Upper lobe of right lung (tissue), 1 donor: ENCODE results near the gene CORO1C. TPM values are rescaled to one million over a fixed set of nuclear protein-coding genes. Genes with fewer than 3 reads are reported as not detected.
"Not testable (repeated sequence)": the region's sequence is repeated elsewhere in the genome, so short reads cannot be mapped to it uniquely, and the experiment has no call there.

Experiments used
- ATAC-seq: fragments of 200-7000 bp; cut with Tn5 transposase; one replicate; pipeline ENCODE4 v1.9.1; 2020; ENCODE audit warnings: mild to moderate bottlenecking, moderate library complexity
- DNase-seq: peaks from one replicate; pipeline ENCODE4 v3.0.0-alpha.2; 2020
- H3K27ac ChIP-seq: fragments of 200-600 bp; one replicate; pipeline ENCODE4 v1.8.0; 2022
- H3K27me3 ChIP-seq: fragments of 200-600 bp; one replicate; pipeline ENCODE4 v1.8.0; 2022; ENCODE audit warnings: mild to moderate bottlenecking
- H3K36me3 ChIP-seq: fragments of 200-600 bp; one replicate; pipeline ENCODE4 v1.8.0; 2022
- H3K4me1 ChIP-seq: fragments of 200-600 bp; one replicate; pipeline ENCODE4 v1.8.0; 2022
- H3K4me3 ChIP-seq: fragments of 200-600 bp; one replicate; pipeline ENCODE4 v1.8.0; 2022; ENCODE audit warnings: mild to moderate bottlenecking
- H3K9me3 ChIP-seq: fragments of 200-600 bp; one replicate; pipeline ENCODE4 v1.8.0; 2022
- intact Hi-C: fragments of 100-400 bp; cut with DNase I; formaldehyde crosslinking; loops from one replicate; pipeline ENCODE4 v1.11.0; 2022
- total RNA-seq: library from RNA; stranded (reverse); fragmentation: NEBNext Ultra II Directional; extraction: Animal tissue kit (Norgen Biotek cat#: 25700); gene quantifications from one replicate; pipeline ENCODE4 v1.2.1, GENCODE V29; 2021
- TF ChIP-seq, protein P1 (sequence below): fragments of 200-600 bp; IDR thresholded peaks from one replicate; pipeline ENCODE4 v1.8.0; 2022; ENCODE audit warnings: antibody characterized with exemption
- donor health status: DM: no; HTN: yes; CAD: no; lungs with severe emphysema.

The CORO1C gene
- total RNA-seq, 1 donor from 2014 or later: 257 TPM

DNA sequence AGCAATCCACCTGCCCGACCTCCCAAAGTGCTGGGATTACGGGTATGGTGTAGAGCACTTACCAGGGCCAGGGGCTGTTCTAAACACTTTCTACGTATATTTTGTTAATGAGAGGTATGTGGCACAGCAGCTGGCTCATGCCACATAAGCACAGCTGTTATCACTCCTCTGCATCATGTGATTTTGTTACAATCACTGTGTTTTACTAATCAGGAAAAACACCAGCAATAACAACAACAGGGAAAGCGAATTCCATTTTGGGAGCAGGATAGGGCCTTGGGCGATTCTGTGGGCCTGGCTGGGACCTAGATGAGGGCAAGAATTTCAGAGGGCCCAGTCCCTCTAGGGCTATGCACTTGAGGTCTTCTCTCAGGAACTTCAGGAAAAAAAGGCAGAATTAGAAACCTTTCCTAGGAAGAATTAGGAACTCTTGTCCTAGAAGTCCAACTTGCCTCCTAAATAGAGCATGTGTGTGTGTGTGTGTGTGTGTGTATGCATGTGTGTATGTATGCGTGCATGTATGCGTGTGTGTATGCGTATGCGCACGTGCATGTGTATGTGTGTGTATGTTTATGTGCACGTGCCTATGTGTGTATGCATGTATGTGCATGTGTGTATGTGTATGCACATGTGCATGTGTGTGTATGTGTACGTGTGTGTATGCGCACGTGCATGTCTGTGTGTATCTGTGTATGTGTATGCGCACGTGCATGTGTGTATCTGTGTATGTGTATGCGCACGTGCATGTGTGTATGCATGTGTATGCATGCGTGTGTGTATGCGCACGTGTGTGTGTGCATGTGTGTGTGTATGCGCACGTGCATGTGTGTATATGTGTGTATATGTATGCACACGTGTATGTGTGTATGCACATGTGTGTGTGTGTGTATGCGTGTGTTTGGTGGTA lies 41.8 kb upstream of the CORO1C start:
- intact Hi-C loops: no loop called here
- ATAC-seq (no peak), DNase-seq (no peak)
- TF ChIP-seq, protein P1, sequence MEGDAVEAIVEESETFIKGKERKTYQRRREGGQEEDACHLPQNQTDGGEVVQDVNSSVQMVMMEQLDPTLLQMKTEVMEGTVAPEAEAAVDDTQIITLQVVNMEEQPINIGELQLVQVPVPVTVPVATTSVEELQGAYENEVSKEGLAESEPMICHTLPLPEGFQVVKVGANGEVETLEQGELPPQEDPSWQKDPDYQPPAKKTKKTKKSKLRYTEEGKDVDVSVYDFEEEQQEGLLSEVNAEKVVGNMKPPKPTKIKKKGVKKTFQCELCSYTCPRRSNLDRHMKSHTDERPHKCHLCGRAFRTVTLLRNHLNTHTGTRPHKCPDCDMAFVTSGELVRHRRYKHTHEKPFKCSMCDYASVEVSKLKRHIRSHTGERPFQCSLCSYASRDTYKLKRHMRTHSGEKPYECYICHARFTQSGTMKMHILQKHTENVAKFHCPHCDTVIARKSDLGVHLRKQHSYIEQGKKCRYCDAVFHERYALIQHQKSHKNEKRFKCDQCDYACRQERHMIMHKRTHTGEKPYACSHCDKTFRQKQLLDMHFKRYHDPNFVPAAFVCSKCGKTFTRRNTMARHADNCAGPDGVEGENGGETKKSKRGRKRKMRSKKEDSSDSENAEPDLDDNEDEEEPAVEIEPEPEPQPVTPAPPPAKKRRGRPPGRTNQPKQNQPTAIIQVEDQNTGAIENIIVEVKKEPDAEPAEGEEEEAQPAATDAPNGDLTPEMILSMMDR: no peak
- H3K4me3 ChIP-seq: no peak overlapping the region
- H3K27me3 ChIP-seq: no peaks in the 10 kb centered on the region
- H3K4me1 ChIP-seq: peaks cover 25% of the 10 kb centered on the region
- H3K27ac ChIP-seq: no peak overlapping the region
- H3K36me3 ChIP-seq: no peaks in the 10 kb centered on the region
- H3K9me3 ChIP-seq: no peaks in the 10 kb centered on the region

DNA sequence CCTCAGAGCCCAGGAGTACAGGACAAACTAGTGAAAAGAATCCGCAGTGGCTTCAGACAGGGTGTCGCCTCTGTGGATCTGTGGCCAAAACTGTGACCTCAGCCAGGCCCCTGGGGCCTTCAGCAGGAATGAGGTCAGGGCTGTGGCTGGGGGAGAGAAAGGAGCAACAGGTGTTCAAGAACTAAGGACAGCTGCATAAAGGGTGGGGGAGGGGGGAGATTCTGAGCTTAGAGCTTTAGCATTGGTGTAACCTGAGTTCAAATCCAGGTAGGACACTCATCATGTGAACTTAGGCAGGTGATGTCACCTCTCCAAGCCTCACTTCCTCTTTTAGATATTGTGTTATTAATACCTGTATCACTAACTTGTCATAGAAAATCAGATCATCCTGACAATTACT lies 40.9 kb upstream of the CORO1C start:
- intact Hi-C loops: no loop called here
- TF ChIP-seq, protein P1: no peak
- Histone ChIP-seq H3K27me3 (no peaks in the 10 kb centered on the region), H3K9me3 (no peaks in the 10 kb centered on the region), H3K36me3 (no peaks in the 10 kb centered on the region), H3K27ac (no peak overlapping the region), H3K4me3 (no peak overlapping the region), H3K4me1 (peaks cover 25% of the 10 kb centered on the region)
- DNase-seq (no peak), ATAC-seq (no peak)

DNA sequence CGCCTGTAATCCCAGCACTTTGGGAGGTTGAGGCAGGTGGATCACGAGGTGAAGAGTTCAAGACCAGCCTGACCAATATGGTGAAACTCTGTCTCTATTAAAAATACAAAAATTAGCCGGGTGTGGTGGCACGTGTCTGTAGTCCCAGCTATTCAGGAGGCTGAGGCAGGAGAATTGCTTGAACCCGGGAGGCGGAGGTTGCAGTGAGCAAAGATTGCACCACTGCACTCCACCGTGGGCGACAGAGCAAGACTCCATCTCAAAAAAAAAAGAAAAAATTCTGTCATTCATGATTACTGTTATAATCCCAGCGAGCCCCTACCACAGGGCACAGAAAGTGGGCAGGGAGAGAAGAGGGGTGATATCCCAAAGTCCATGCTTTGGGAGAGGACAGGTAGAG lies 40.5 kb upstream of the CORO1C start:
- H3K4me1 ChIP-seq: peaks cover 25% of the 10 kb centered on the region
- H3K9me3 ChIP-seq, ATAC-seq, H3K36me3 ChIP-seq, H3K27ac ChIP-seq, H3K4me3 ChIP-seq, DNase-seq, H3K27me3 ChIP-seq, intact Hi-C loops: not testable (repeated sequence)

DNA sequence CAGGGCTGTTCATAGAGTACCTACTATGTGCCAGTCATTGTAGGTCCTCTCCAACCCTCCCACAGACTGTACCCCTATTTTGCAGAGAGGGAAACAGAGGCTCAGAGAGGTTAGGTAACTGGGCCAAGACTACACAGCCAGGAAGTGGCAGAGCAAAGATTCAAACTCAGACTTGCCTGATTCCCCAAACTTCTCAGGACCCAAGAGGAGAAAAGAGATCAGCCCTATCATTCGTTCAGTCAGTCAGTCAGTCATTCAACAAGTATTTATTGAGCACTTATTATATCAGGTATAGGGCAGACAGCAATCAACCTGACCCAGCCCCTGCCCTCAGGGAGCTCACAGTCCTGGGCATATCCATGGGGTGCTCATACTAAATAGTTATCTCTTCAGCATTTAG lies 39.6 kb upstream of the CORO1C start:
- Histone ChIP-seq H3K36me3 (no peaks in the 10 kb centered on the region), H3K27ac (no peak overlapping the region), H3K4me3 (no peak overlapping the region), H3K4me1 (peaks cover 25% of the 10 kb centered on the region), H3K27me3 (no peaks in the 10 kb centered on the region), H3K9me3 (no peaks in the 10 kb centered on the region)
- TF ChIP-seq, protein P1: no peak
- intact Hi-C loops: no loop called here
- ATAC-seq (no peak), DNase-seq (no peak)

DNA sequence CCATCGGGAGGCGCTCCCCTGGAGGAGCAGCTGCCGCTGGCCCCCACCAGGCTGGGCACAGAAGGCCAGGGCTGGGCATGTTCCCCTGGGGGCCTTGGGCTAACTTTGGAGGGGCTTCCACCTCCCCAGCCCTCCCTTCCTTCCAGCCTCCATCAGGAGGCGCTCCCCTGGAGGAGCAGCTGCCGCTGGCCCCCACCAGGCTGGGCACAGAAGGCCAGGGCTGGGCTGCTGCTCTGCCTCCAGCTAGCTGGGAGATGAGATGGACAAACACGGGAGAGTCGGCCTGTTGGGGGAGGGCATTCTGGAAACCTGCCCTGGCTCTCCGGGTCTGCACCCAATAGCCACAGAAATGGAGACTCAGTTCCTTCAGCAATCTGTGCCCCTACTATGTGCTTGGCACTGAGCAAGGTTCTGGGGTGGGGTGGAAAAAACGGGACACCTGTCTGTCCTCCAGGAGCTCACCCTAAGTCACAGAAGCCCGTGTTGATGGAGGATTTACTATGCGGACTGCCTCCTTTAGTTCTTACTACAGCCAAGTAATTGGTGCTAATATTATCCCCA lies 39.0 kb upstream of the CORO1C start:
- intact Hi-C loops: no loop called here
- H3K4me1 ChIP-seq: peaks cover 25% of the 10 kb centered on the region
- no peak for DNase-seq

More for the DNA sequence above, 39.0 kb upstream of the CORO1C start:
- Histone ChIP-seq H3K4me3 (no peak overlapping the region), H3K9me3 (no peaks in the 10 kb centered on the region), H3K27me3 (no peaks in the 10 kb centered on the region), H3K27ac (no peak overlapping the region), H3K36me3 (no peaks in the 10 kb centered on the region)
- TF ChIP-seq, protein P1: no peak
- ATAC-seq: no peak
